ENCODE data around the gene F5.

F5 gene

DNA sequence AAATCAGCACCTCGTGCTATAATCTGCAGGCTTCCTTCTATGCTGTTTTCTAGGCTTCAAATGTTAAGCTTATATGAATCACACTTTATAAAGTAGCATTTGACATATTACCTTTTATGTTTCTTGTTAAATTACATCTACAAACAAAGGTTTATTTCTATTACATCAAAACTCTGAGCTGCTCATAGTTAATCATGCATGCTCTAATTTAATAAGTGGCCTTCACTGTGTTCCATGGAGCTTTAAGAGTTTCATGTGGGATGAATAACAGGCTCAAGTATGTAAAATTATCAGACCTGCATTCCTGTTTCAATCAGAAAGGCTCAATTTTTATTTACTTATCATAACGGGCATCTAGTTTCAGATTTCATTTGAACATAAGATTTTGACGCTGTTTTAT is 113.5 kb downstream of the F5 start:
- H3K27ac ChIP-seq: no peak overlapping the region
- no peak overlapping the region for H3K4me3 ChIP-seq
- TF ChIP-seq, protein P1, sequence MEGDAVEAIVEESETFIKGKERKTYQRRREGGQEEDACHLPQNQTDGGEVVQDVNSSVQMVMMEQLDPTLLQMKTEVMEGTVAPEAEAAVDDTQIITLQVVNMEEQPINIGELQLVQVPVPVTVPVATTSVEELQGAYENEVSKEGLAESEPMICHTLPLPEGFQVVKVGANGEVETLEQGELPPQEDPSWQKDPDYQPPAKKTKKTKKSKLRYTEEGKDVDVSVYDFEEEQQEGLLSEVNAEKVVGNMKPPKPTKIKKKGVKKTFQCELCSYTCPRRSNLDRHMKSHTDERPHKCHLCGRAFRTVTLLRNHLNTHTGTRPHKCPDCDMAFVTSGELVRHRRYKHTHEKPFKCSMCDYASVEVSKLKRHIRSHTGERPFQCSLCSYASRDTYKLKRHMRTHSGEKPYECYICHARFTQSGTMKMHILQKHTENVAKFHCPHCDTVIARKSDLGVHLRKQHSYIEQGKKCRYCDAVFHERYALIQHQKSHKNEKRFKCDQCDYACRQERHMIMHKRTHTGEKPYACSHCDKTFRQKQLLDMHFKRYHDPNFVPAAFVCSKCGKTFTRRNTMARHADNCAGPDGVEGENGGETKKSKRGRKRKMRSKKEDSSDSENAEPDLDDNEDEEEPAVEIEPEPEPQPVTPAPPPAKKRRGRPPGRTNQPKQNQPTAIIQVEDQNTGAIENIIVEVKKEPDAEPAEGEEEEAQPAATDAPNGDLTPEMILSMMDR (IDR thresholded peaks at IDR 0.05): no peak
- DNase-seq (ENCODE audit: low spot score): no peak

DNA sequence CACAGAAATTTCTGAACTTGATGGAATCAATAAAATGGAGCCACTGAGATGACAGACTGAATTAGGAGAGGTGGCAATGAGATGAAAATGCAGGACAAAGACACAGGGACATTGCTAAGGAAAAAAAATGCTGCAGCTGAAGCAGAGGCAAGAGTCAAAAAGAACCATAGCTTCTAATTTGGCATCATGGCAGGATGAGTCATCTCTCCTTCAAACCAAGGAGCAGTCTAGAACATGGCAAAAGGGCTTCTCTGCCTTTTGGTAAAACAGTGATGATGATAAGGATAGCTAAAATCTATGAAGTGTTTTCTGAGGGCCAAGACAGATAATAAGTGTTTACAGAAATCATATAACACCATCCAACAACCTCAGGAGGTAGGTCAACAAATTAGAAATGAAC is 117.3 kb downstream of the F5 start:
- Histone ChIP-seq H3K4me3 (no peak overlapping the region), H3K27ac (no peak overlapping the region)
- TF ChIP-seq, protein P1 (IDR thresholded peaks at IDR 0.05): no peak
- no peak for DNase-seq (ENCODE audit: low spot score)

DNA sequence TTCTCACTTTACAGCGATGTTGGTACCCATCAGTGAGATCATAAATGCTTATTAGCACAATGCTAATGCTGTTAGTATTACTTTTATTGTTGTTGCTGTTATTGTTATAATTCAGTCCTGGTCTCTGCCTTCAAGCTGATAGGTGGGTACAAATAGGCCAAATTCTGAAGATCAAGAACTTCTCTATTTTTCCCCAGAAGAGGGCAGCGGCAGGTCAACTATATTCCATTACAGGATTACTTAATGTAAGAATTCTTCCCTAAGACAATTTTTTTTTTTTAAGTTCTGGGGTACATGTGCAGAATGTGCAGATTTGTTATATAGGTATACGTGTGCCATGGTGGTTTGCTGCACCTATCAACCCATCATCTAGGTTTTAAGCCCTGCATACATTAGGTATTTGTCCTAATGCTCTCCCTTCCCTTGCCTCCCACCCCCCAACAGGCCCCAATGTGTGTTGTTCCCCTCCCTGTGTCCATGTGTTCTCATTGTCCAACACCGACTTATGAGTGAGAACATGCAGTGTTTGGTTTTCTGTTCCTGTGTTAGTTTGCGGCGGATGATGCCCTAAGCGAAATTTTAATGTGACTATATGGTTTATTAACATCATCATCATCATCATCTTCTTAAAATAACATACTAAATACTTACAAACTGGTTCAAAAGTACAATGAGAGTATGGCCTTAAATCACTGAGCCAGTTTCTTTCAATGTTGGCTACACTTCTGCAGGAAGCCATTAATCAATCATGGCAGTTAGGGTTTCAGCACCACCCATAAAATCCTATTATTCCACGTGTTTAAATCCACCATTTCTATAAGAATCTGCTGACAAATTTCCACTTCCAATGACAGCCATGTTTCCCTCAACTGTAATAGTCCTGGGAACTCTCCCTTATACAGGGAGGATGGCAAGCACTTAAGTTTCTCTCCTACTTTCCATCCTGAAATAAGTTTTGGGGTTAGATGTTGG is 119.7 kb downstream of the F5 start:
- Histone ChIP-seq H3K27ac (no peak overlapping the region), H3K4me3 (no peak overlapping the region)
- no peak for DNase-seq (ENCODE audit: low spot score)
- TF ChIP-seq, protein P1 (IDR thresholded peaks at IDR 0.05): peak; percentile 17

DNA sequence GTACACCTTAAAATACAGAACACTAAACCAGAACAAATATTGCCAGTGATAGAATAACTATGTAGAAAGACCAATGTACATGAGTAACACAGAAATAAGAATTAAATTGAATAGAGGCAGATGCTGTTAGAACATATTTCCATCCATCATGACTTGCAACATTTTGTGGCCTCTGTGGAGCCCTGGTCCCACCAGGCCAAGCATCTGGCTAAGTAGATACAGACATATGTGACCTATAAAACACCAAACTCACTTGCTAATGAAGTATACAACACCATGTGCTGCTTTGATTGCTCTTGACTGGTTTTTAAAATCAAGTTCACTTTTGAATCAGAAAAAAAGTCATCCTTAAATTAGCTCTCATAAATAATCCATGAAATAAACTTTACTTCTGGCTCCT is 121.0 kb downstream of the F5 start:
- no peak for DNase-seq (ENCODE audit: low spot score)
- H3K27ac ChIP-seq: no peak overlapping the region
- TF ChIP-seq, protein P1 (IDR thresholded peaks at IDR 0.05): no peak
- no peak overlapping the region for H3K4me3 ChIP-seq

Data from coronary artery (tissue), 2 donors.